Measurements from ENCODE around the gene RRBP1.

DNA sequence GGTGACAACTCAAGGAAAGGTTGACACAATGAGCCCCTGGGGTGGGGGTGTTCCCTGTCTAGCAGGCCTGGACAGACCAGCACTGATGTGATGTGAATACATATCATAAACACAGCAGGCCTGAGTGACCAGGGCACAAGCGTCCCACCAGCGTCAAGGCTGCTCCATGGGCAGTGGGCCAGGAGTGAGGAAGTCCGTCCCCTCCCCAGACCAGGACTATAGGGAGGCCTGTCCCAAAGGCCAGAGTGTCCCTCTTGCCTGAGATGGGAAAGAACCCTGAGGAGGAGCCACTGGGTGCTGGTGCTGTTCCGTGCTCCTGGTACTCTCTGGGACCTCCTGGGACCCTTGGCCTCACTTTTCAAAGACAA, 44.6 kb downstream of the RRBP1 start:
- TF ChIP-seq, protein P1, sequence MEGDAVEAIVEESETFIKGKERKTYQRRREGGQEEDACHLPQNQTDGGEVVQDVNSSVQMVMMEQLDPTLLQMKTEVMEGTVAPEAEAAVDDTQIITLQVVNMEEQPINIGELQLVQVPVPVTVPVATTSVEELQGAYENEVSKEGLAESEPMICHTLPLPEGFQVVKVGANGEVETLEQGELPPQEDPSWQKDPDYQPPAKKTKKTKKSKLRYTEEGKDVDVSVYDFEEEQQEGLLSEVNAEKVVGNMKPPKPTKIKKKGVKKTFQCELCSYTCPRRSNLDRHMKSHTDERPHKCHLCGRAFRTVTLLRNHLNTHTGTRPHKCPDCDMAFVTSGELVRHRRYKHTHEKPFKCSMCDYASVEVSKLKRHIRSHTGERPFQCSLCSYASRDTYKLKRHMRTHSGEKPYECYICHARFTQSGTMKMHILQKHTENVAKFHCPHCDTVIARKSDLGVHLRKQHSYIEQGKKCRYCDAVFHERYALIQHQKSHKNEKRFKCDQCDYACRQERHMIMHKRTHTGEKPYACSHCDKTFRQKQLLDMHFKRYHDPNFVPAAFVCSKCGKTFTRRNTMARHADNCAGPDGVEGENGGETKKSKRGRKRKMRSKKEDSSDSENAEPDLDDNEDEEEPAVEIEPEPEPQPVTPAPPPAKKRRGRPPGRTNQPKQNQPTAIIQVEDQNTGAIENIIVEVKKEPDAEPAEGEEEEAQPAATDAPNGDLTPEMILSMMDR (conservative IDR thresholded peaks at IDR 0.05; ENCODE audit: low read length) = no peak
- TF ChIP-seq EZH2phosphoT487 (IDR thresholded peaks at IDR 0.05; ENCODE audit: borderline replicate concordance) = no peak
